Stimulated activated effector memory CD8-positive, alpha-beta T cell treated with anti-CD3 and anti-CD28 coated beads, Interleukin-12 subunit alpha, Interleukin-12 subunit beta, amount 100 ng/mL, for 72 hours (primary cell): ENCODE measurements around the gene MBOAT1.
"Not testable (repeated sequence)": the region's sequence is repeated elsewhere in the genome, so short reads cannot be mapped to it uniquely, and the experiment has no call there.

ENCODE experiments used
- ATAC-seq: fragments of 150-1000 bp; cut with Tn5 transposase; 2 replicates; pipeline ENCODE4 v1.10.0; 2021
- DNase-seq, 2 donors: peaks; one replicate each; pipeline ENCODE4 v3.0.0; 2021 to 2022; ENCODE audit warnings: low spot score in 2 of 2
- H3K27ac Mint-ChIP-seq: one replicate; pipeline ENCODE4 v1.8.0; 2022; ENCODE audit warnings: mild to moderate bottlenecking, mixed read lengths
- H3K36me3 Mint-ChIP-seq: one replicate; pipeline ENCODE4 v1.8.0; 2022; ENCODE audit warnings: mild to moderate bottlenecking, mixed read lengths
- H3K4me1 Mint-ChIP-seq: one replicate; pipeline ENCODE4 v1.8.0; 2022; ENCODE audit warnings: mixed read lengths
- H3K4me3 Mint-ChIP-seq: one replicate; pipeline ENCODE4 v1.8.0; 2022; ENCODE audit warnings: mild to moderate bottlenecking, mixed read lengths
- H3K9me3 Mint-ChIP-seq: one replicate; pipeline ENCODE4 v1.8.0; 2022; ENCODE audit warnings: mixed read lengths

The MBOAT1 gene

GRCh38 chr6:20212392-20213111 lies at the start of gene MBOAT1:
Gene MBOAT1, minus strand, starts transcription at chr6:20212469. Its CDS starts 235 bp downstream, at chr6:20212234.
- DNase-seq, result peak; percentile 52 to 85
- H3K4me3 Mint-ChIP-seq, result peak within 1 kb of the TSS; percentile 83
- no peaks in the 10 kb centered on the region for H3K36me3 Mint-ChIP-seq
- H3K27ac Mint-ChIP-seq, result peak within 1 kb of the TSS; percentile 91
- no peaks in the 10 kb centered on the region for H3K9me3 Mint-ChIP-seq
- peak; percentile 86 for ATAC-seq
- H3K4me1 Mint-ChIP-seq, result peaks cover 36% of the 10 kb centered on the region

GRCh38 chr6:20261685-20262084 lies 49.4 kb upstream of the MBOAT1 start:
- Mint-ChIP-seq H3K4me3 (no peak overlapping the region), H3K4me1 (peaks cover under 1% of the 10 kb centered on the region), H3K9me3 (no peaks in the 10 kb centered on the region), H3K27ac (no peak overlapping the region), H3K36me3 (no peaks in the 10 kb centered on the region)
- DNase-seq (no peak), ATAC-seq (no peak)

- no peaks in the 10 kb centered on the region for H3K9me3 Mint-ChIP-seq
- DNase-seq (peak in 1 of 2 donors; percentile 33), ATAC-seq (no peak)
- H3K27ac Mint-ChIP-seq, result no peak overlapping the region
- H3K36me3 Mint-ChIP-seq, result no peaks in the 10 kb centered on the region
- H3K4me1 Mint-ChIP-seq, result no peaks in the 10 kb centered on the region
- no peak overlapping the region for H3K4me3 Mint-ChIP-seq
Measured at GRCh38 chr6:20260360-20260759, 48.1 kb upstream of the MBOAT1 start.

- Mint-ChIP-seq H3K27ac (no peak overlapping the region), H3K4me3 (no peak overlapping the region), H3K9me3 (no peaks in the 10 kb centered on the region), H3K36me3 (no peaks in the 10 kb centered on the region), H3K4me1 (no peaks in the 10 kb centered on the region)
- peak in 1 of 2 donors; percentile 38 for DNase-seq
- ATAC-seq, result no peak
Measured at GRCh38 chr6:20259316-20260049, 47.2 kb upstream of the MBOAT1 start.

- DNase-seq (no peak), ATAC-seq (no peak)
- no peaks in the 10 kb centered on the region for H3K9me3 Mint-ChIP-seq
- no peaks in the 10 kb centered on the region for H3K36me3 Mint-ChIP-seq
- no peaks in the 10 kb centered on the region for H3K4me1 Mint-ChIP-seq
- no peak overlapping the region for H3K4me3 Mint-ChIP-seq
- no peak overlapping the region for H3K27ac Mint-ChIP-seq
Measured at GRCh38 chr6:20255428-20255827, 43.2 kb upstream of the MBOAT1 start.

- ATAC-seq (no peak), DNase-seq (no peak)
- no peaks in the 10 kb centered on the region for H3K9me3 Mint-ChIP-seq
- no peak overlapping the region for H3K4me3 Mint-ChIP-seq
- no peaks in the 10 kb centered on the region for H3K4me1 Mint-ChIP-seq
- H3K36me3 Mint-ChIP-seq, result no peaks in the 10 kb centered on the region
- no peak overlapping the region for H3K27ac Mint-ChIP-seq
Measured at GRCh38 chr6:20254295-20254694, 42.0 kb upstream of the MBOAT1 start.

GRCh38 chr6:20253021-20253420 lies 40.8 kb upstream of the MBOAT1 start:
- DNase-seq, result no peak
- Mint-ChIP-seq H3K4me3 (no peak overlapping the region), H3K9me3 (no peaks in the 10 kb centered on the region), H3K36me3 (no peaks in the 10 kb centered on the region), H3K27ac (no peak overlapping the region), H3K4me1 (no peaks in the 10 kb centered on the region)
- ATAC-seq, result no peak

GRCh38 chr6:20252311-20252710 lies 40.0 kb upstream of the MBOAT1 start:
- ATAC-seq (no peak), DNase-seq (no peak)
- Mint-ChIP-seq H3K36me3 (no peaks in the 10 kb centered on the region), H3K27ac (no peak overlapping the region), H3K4me1 (no peaks in the 10 kb centered on the region), H3K4me3 (no peak overlapping the region), H3K9me3 (no peaks in the 10 kb centered on the region)

- DNase-seq, result no peak
- no peak overlapping the region for H3K27ac Mint-ChIP-seq
- no peaks in the 10 kb centered on the region for H3K9me3 Mint-ChIP-seq
- no peaks in the 10 kb centered on the region for H3K4me1 Mint-ChIP-seq
- no peak overlapping the region for H3K4me3 Mint-ChIP-seq
- ATAC-seq, result no peak
- no peaks in the 10 kb centered on the region for H3K36me3 Mint-ChIP-seq
Measured at GRCh38 chr6:20251525-20251924, 39.3 kb upstream of the MBOAT1 start.

- ATAC-seq, result no peak
- H3K36me3 Mint-ChIP-seq, result no peaks in the 10 kb centered on the region
- H3K9me3 Mint-ChIP-seq, result no peaks in the 10 kb centered on the region
- no peak overlapping the region for H3K27ac Mint-ChIP-seq
- no peak for DNase-seq
- no peaks in the 10 kb centered on the region for H3K4me1 Mint-ChIP-seq
- H3K4me3 Mint-ChIP-seq, result no peak overlapping the region
Measured at GRCh38 chr6:20246125-20246524, 33.9 kb upstream of the MBOAT1 start.

- DNase-seq, H3K4me1 Mint-ChIP-seq, H3K36me3 Mint-ChIP-seq, H3K27ac Mint-ChIP-seq, H3K9me3 Mint-ChIP-seq, H3K4me3 Mint-ChIP-seq, ATAC-seq: not testable (repeated sequence)
Measured at GRCh38 chr6:20244807-20245681, 32.8 kb upstream of the MBOAT1 start.

- no peak for DNase-seq
- H3K4me1 Mint-ChIP-seq, result peaks cover 5% of the 10 kb centered on the region
Measured at GRCh38 chr6:20243288-20243687, 31.0 kb upstream of the MBOAT1 start.

GRCh38 chr6:20242397-20242796 lies 30.1 kb upstream of the MBOAT1 start:
- no peak for ATAC-seq
- Mint-ChIP-seq H3K4me1 (peaks cover 12% of the 10 kb centered on the region), H3K9me3 (no peaks in the 10 kb centered on the region), H3K27ac (no peak overlapping the region), H3K4me3 (no peak overlapping the region), H3K36me3 (no peaks in the 10 kb centered on the region)
- DNase-seq, result no peak

More at GRCh38 chr6:20243288-20243687, 31.0 kb upstream of the MBOAT1 start:
- Mint-ChIP-seq H3K9me3 (no peaks in the 10 kb centered on the region), H3K36me3 (no peaks in the 10 kb centered on the region), H3K4me3 (no peak overlapping the region), H3K27ac (no peak overlapping the region)
- no peak for ATAC-seq

- Mint-ChIP-seq H3K36me3 (no peaks in the 10 kb centered on the region), H3K9me3 (no peaks in the 10 kb centered on the region), H3K4me3 (no peak overlapping the region), H3K27ac (no peak overlapping the region), H3K4me1 (peaks cover 14% of the 10 kb centered on the region)
- no peak for ATAC-seq
- DNase-seq, result no peak
Measured at GRCh38 chr6:20241102-20241501, 28.8 kb upstream of the MBOAT1 start.
